KBM-7 (cell line): ENCODE measurements around the gene FXYD4.

Experiments
- DNase-seq: peaks from one replicate; pipeline ENCODE4 v3.0.0-alpha.2; 2015
- in situ Hi-C: fragments of 300-500 bp; cut with MboI; formaldehyde crosslinking; loops from 2 replicates; pipeline ENCODE4 v1.14.3; 2020; ENCODE audit warnings: low sequenced_read_pairs, low pct_unique_long_range_greater_than_20kb, mixed read lengths

FXYD4 gene

GRCh38 chr10:43370671-43371215, 693 bp upstream of the FXYD4 start:
- DNase-seq: no peak
- in situ Hi-C loops: no loop called here

- in situ Hi-C loops: no loop called here
Measured at GRCh38 chr10:43372765-43373361, 1.4 kb downstream of the FXYD4 start.

GRCh38 chr10:43373461-43373860, 2.0 kb downstream of the FXYD4 start:
- no peak for DNase-seq
- in situ Hi-C loops: no loop called here

More at GRCh38 chr10:43372765-43373361, 1.4 kb downstream of the FXYD4 start:
- DNase-seq: no peak

GRCh38 chr10:43374194-43374593, 2.8 kb downstream of the FXYD4 start:
- in situ Hi-C loops: no loop called here
- DNase-seq: no peak

- in situ Hi-C loops: no loop called here
- DNase-seq: no peak
Measured at GRCh38 chr10:43375401-43376020, 4.1 kb downstream of the FXYD4 start.

- DNase-seq: no peak
- in situ Hi-C loops: no loop called here
Measured at GRCh38 chr10:43376046-43376635, 4.7 kb downstream of the FXYD4 start.

- no peak for DNase-seq
- in situ Hi-C loops: no loop called here
Measured at GRCh38 chr10:43376828-43377423, 5.5 kb downstream of the FXYD4 start.

GRCh38 chr10:43377424-43377883, 6.0 kb downstream of the FXYD4 start:
- DNase-seq: no peak
- in situ Hi-C loops: no loop called here

- no peak for DNase-seq
- in situ Hi-C loops: no loop called here
Measured at GRCh38 chr10:43380610-43381222, 9.3 kb downstream of the FXYD4 start.

GRCh38 chr10:43383204-43383971, 12.0 kb downstream of the FXYD4 start:
- in situ Hi-C loops: no loop called here
- DNase-seq: no peak

- DNase-seq: no peak
- in situ Hi-C loops: no loop called here
Measured at GRCh38 chr10:43384252-43385221, 13.1 kb downstream of the FXYD4 start.

- in situ Hi-C loops: no loop called here
- DNase-seq: no peak
Measured at GRCh38 chr10:43385412-43386004, 14.1 kb downstream of the FXYD4 start.

GRCh38 chr10:43386549-43386948, 15.1 kb downstream of the FXYD4 start:
- in situ Hi-C loops: no loop called here
- DNase-seq: no peak

GRCh38 chr10:43386981-43387677, 15.7 kb downstream of the FXYD4 start:
- in situ Hi-C loops: no loop called here
- DNase-seq: no peak

- in situ Hi-C loops: no loop called here
- no peak for DNase-seq
Measured at GRCh38 chr10:43387678-43388032, 16.2 kb downstream of the FXYD4 start.

- DNase-seq: no peak
- in situ Hi-C loops: no loop called here
Measured at GRCh38 chr10:43389867-43390266, 18.4 kb downstream of the FXYD4 start.

- DNase-seq: no peak
- in situ Hi-C loops: no loop called here
Measured at GRCh38 chr10:43390333-43390732, 18.9 kb downstream of the FXYD4 start.
